ENCODE results near the gene WDR87.
"Not testable (repeated sequence)": the region's sequence is repeated elsewhere in the genome, so short reads cannot be mapped to it uniquely, and the experiment has no call there.

WDR87 gene

DNA sequence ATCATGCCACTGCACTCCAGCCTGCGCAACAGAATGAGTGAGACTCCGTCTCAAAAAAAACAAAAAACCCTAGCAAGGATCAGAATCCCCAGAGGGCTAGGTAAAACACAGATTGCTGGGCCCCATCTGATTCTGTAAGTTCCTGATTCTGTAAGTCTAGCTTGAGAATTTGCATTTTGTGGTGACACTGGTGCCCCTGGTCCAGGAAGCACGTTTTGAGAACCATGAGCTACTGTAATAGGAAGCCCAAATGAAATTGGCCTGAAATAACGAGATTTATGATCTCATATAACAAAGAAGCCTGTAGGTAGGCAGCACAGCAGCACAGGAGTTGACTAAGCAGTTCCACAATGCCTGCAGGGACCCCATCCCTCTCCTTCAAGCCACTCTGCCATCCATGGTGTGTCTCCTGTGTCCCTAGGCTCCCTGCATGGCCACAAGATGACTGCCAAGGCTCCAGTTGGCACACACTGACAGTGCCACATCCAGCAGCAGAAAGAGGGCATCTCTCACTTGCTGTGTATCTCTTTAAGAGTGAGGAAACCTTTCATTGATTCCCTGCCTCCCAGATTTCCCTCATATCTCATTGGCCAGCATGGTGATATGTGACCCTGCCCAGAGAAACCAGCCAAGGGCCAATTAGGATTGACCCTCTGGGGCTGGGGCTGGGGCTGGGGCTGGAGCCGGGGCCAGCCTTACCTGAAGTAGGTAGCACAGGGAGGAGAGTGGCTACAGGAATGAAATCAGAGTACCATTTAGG, 22.3 kb upstream of the WDR87 start:
- H3K36me3 ChIP-seq (ENCODE audit: control insufficient read depth, insufficient read depth, low read length) = peaks cover 3% of the 10 kb centered on the region
- H3K27me3 ChIP-seq (replicated peaks; ENCODE audit: control insufficient read depth, insufficient read depth, low read length) = no peaks in the 10 kb centered on the region
- DNase-seq (ENCODE audit: extremely low read depth, insufficient read length) = peak; percentile 73
- no peak overlapping the region for H3K4me3 ChIP-seq (replicated peaks; ENCODE audit: low read depth, low read length)
- TF ChIP-seq, protein P1, sequence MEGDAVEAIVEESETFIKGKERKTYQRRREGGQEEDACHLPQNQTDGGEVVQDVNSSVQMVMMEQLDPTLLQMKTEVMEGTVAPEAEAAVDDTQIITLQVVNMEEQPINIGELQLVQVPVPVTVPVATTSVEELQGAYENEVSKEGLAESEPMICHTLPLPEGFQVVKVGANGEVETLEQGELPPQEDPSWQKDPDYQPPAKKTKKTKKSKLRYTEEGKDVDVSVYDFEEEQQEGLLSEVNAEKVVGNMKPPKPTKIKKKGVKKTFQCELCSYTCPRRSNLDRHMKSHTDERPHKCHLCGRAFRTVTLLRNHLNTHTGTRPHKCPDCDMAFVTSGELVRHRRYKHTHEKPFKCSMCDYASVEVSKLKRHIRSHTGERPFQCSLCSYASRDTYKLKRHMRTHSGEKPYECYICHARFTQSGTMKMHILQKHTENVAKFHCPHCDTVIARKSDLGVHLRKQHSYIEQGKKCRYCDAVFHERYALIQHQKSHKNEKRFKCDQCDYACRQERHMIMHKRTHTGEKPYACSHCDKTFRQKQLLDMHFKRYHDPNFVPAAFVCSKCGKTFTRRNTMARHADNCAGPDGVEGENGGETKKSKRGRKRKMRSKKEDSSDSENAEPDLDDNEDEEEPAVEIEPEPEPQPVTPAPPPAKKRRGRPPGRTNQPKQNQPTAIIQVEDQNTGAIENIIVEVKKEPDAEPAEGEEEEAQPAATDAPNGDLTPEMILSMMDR (IDR thresholded peaks at IDR 0.05; ENCODE audit: insufficient read depth, low read length, poor library complexity, severe bottlenecking) = no peak

DNA sequence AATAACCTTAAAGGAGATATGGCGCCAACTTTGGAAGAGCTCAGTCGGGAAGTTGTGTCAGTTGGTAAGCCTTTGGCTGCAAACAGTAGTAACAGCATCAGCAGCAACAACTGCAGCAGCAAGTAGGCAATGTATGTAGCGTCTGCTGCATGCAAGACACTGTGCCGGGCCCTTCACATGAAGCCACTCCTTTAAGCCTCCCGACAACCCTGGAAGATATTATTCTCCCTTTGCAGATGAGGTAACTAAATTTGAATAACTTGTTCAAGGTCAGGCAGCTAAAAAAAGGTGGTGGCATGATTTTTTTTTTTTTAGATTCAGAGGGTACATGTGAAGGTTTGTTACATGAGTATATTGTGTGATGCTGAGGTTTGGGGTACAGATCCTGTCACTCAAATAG, 20.3 kb upstream of the WDR87 start:
- no peak for DNase-seq (ENCODE audit: extremely low read depth, insufficient read length)
- TF ChIP-seq, protein P1 (IDR thresholded peaks at IDR 0.05; ENCODE audit: insufficient read depth, low read length, poor library complexity, severe bottlenecking) = no peak

DNA sequence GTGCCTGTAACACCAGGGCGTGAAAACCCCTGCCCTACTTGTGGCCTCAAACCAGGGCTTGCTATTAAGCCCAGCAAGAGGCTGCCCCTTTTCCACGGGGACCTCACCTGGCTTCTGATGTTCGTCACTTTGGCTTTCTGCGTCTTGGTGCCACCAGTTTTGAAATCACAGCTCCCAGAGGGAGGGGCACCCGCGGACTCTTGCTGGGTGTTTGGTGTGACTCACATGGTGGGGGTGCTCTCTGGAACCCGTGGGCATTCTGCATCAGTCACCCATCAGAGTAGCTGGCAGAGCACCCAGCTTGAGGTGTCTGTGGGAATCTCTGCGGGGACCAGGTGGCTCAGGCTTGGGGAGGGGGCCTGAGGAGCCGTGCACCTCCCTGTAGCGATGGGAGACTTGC, 19.9 kb upstream of the WDR87 start:
- TF ChIP-seq, protein P1 (IDR thresholded peaks at IDR 0.05; ENCODE audit: insufficient read depth, low read length, poor library complexity, severe bottlenecking) = no peak
- no peak for DNase-seq (ENCODE audit: extremely low read depth, insufficient read length)
- no peaks in the 10 kb centered on the region for H3K27me3 ChIP-seq (replicated peaks; ENCODE audit: control insufficient read depth, insufficient read depth, low read length)
- no peak overlapping the region for H3K4me3 ChIP-seq (replicated peaks; ENCODE audit: low read depth, low read length)
- peaks cover 1% of the 10 kb centered on the region for H3K36me3 ChIP-seq (ENCODE audit: control insufficient read depth, insufficient read depth, low read length)

More for the DNA sequence above, 20.3 kb upstream of the WDR87 start:
- Histone ChIP-seq H3K4me3 (replicated peaks; ENCODE audit: low read depth, low read length) (no peak overlapping the region), H3K36me3 (ENCODE audit: control insufficient read depth, insufficient read depth, low read length) (peaks cover 1% of the 10 kb centered on the region), H3K27me3 (replicated peaks; ENCODE audit: control insufficient read depth, insufficient read depth, low read length) (no peaks in the 10 kb centered on the region)

DNA sequence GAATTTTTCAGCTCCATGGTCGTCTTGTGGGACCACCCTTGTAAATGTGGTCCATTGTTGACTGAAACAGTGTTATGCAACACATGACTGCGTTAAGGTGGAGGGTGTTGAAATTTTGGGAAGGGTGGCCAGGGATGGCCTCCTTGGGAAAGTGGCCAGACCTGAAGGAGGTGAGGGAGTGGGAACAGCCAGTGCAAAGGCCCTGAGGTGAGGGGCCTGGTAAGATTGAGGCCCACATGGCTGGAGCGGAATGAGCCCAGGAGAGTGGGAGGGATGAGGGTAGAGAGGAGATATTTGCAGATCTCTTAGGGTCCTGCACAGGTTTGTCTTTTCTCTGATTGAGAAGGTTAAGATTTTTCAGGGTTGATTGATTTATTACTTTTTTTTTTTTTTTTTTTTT, 18.8 kb upstream of the WDR87 start:
- peaks cover 1% of the 10 kb centered on the region for H3K36me3 ChIP-seq (ENCODE audit: control insufficient read depth, insufficient read depth, low read length)
- H3K4me3 ChIP-seq (replicated peaks; ENCODE audit: low read depth, low read length) = no peak overlapping the region
- no peak for DNase-seq (ENCODE audit: extremely low read depth, insufficient read length)
- H3K27me3 ChIP-seq (replicated peaks; ENCODE audit: control insufficient read depth, insufficient read depth, low read length) = no peaks in the 10 kb centered on the region
- TF ChIP-seq, protein P1 (IDR thresholded peaks at IDR 0.05; ENCODE audit: insufficient read depth, low read length, poor library complexity, severe bottlenecking) = no peak

DNA sequence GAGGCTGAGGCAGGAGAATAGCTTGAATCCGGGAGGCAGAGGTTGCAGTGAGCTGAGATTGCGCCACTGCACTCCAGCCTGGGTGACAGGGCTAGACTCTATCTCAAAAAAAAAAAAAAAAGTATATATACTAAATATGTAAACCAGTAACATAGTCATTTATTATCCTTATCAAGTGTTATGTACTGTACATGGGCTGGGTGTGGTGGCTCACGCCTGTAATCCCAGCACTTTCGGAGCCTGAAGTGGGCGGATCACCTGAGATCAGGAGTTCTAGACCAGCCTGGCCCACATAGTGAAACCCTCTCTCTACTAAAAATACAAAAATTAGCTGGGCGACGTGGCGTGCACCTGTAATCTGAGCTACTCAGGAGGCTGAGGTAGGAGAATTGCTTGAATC, 18.2 kb upstream of the WDR87 start:
- not testable (repeated sequence) for H3K4me3 ChIP-seq (replicated peaks; ENCODE audit: low read depth, low read length); H3K36me3 ChIP-seq (ENCODE audit: control insufficient read depth, insufficient read depth, low read length); H3K27me3 ChIP-seq (replicated peaks; ENCODE audit: control insufficient read depth, insufficient read depth, low read length); DNase-seq (ENCODE audit: extremely low read depth, insufficient read length)

DNA sequence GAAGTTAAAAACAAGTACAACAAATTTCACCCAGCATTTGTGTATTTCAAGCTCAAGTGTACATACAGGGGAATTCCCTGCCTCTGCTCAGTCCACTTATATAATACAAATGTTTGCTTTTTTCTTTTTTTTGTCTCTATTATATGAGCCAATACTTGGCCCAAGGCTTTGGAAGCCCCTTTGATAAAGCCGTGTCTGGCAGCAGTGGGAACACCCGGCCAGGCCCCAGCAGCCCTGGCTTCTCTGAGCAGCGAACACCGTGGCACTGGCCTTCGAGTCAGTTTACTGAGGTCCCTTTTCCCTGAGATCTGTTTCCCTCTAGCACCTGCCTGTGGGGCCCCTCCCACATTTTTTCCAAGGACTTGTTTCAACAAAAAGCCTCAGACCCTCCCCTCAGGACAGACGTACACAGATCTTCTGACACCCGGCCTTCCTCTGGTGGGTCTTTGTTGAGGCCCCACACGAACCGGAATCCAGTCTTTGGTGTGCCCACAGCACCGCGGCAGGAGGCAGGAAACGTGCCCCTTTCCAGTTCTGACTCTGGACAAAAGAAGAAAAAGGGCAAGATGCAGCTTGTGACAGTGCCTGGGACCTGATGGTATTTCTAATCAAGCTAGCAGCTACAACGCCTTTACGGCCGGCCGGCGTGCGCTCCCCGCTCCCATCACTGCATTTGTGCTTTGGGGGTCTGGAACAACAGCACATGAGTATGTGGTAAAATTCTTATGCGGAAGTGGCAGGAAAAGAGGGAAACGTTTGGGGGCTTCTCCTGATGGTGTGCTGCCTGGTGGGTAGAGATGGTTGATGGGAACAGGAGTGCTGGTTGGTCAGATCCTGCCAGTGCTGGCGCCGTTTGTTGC, 14.4 kb upstream of the WDR87 start:
- no peaks in the 10 kb centered on the region for H3K27me3 ChIP-seq (replicated peaks; ENCODE audit: control insufficient read depth, insufficient read depth, low read length)
- TF ChIP-seq, protein P1 (IDR thresholded peaks at IDR 0.05; ENCODE audit: insufficient read depth, low read length, poor library complexity, severe bottlenecking) = no peak
- peak overlapping the region; percentile 29 for H3K4me3 ChIP-seq (replicated peaks; ENCODE audit: low read depth, low read length)
- DNase-seq (ENCODE audit: extremely low read depth, insufficient read length) = peak; percentile 54
- H3K36me3 ChIP-seq (ENCODE audit: control insufficient read depth, insufficient read depth, low read length) = peaks cover 3% of the 10 kb centered on the region
